H1 (cell line): ENCODE measurements around the gene GRIP1.

Experiments
- ATF2 ChIP-seq: IDR thresholded peaks from 2 replicates; pipeline ENCODE4 v1.6.1; 2012; ENCODE audit warnings: low read length, inconsistent platforms
- CREB1 ChIP-seq: IDR thresholded peaks from 2 replicates; pipeline ENCODE4 v1.6.1; 2012; ENCODE audit warnings: inconsistent platforms
- GABPA ChIP-seq: IDR thresholded peaks from 2 replicates; pipeline ENCODE4 v1.6.1; 2011; ENCODE audit warnings: mild to moderate bottlenecking, low read length, moderate library complexity, borderline replicate concordance; ENCODE audit not compliant: insufficient read depth

- TF ChIP-seq GABPA (no peak), CREB1 (no peak), ATF2 (no peak)
Measured at GRCh38 chr12:66617991-66618390, 60.9 kb downstream of the GRIP1 start.
